ENCODE measurements around the gene ICAM3.

ICAM3 gene

DNA sequence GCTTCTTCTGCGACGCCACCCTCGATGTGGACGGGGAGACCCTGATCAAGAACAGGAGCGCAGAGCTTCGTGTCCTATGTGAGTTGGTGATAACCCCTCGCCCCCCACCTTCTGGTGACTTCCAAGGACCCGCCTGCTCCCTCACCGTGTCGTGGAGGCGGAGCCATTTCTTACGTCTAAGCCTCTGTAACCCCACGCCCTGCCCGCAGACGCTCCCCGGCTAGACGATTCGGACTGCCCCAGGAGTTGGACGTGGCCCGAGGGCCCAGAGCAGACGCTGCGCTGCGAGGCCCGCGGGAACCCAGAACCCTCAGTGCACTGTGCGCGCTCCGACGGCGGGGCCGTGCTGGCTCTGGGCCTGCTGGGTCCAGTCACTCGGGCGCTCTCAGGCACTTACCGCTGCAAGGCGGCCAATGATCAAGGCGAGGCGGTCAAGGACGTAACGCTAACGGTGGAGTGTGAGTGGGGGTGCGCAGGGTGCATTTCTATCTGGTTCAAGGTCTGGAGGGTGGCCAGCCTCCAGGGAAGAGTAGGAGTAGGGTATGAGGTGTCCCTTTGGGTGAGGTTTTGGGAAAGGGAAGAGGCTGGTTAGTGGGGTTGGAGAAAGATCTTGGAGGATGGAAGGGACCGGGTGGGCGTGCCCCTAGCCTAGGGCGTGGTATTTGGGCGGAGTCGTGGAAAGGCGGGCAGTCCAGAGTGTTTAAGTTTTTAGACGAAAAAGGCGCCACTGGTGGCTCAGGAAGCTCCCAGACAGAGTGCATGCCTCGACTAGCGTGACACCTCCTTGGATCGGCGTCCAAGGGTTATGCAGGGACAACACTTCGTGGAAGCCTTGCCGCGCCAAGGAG lies 46.4 kb downstream of the ICAM3 start:
- no peak for DNase-seq

DNA sequence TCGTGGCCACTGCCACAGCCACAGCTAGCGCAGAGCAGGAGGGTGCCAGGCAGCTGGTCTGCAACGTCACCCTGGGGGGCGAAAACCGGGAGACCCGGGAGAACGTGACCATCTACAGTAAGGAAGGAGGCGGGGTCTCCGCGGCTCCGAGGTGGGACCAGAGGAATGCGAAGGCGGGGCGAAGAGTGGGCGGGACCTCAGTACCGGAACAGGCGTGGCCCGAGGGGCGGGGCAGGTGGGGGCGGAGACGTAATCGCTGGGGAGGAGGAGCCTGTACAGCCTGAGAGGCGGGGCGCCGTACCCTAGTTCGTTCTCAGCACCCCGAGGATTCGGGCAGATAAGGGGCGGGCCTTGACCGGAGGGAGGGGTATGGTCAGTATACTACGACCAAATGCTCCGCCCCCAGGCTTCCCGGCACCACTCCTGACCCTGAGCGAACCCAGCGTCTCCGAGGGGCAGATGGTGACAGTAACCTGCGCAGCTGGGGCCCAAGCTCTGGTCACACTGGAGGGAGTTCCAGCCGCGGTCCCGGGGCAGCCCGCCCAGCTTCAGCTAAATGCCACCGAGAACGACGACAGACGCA lies 47.1 kb downstream of the ICAM3 start:
- peak in 35 of 56 donors; percentile 3 to 75 (median 25) for DNase-seq

DNA sequence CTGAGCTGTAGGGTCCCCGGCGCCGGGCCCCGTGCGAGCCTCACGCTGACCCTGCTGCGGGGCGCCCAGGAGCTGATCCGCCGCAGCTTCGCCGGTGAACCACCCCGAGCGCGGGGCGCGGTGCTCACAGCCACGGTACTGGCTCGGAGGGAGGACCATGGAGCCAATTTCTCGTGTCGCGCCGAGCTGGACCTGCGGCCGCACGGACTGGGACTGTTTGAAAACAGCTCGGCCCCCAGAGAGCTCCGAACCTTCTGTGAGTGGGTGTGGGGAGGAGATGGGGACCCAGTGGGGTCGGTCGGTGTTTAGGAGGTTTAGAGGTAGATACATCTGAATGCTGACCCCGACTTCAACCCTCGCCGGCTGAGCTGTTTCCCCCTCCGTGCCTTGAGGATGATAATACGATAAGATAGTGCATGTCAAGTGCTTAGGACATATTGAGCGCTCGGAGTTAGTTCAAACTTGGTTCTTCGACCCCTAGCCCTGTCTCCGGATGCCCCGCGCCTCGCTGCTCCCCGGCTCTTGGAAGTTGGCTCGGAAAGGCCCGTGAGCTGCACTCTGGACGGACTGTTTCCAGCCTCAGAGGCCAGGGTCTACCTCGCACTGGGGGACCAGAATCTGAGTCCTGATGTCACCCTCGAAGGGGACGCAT lies 47.7 kb downstream of the ICAM3 start:
- no peak for DNase-seq

- DNase-seq, result peak in 34 of 56 donors; percentile 3 to 78 (median 42)
Observed at GRCh38 chr19:10290876-10291553, 48.4 kb downstream of the ICAM3 start.

DNA sequence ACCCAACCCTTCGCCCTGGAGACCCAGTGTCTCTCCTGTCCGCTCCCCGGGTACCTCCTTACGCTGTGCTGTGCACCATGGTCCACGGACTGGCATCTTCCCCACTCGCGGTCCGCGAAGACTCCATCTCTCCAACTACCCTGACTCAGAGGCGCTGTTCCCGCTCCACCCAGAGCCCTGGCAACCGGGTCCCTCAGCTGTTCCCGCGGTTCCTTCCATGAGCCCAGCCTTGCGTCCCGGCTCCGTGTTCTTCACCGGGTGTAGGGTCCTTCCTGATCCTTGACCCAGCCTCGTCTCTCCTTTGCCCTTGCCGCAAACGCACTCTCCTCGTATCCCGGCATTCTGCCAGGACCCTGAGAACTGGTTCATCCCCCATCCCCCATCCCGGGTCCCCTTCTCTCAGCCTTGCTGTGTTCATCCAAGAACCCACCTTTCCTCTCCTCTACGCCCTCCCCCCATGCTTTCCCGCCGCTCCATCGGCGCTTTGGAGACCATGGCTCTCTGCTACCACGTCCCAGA lies 49.0 kb downstream of the ICAM3 start:
- DNase-seq, result peak in 3 of 56 donors; percentile 11 to 37 (median 26)

DNA sequence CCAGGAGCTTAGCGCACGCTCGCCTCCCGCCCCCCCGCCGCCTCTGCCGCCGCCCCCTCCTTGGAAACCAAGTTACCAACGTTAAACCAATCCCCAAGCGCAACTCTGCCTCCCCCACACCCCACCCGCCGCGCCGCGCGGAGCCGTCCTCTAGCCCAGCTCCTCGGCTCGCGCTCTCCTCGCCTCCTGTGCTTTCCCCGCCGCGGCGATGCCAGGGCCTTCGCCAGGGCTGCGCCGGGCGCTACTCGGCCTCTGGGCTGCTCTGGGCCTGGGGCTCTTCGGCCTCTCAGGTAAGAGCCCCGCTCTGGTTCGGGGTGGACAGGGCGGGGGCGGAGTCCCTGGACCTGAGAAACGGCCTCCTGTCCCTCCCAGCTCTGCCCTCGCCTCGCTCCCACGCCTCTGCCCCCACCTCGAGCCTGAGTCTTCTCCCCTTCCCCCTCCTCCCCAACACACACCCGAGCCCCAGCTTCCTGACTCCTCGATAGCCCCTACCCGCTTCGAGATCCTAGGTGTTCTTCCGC lies 49.5 kb downstream of the ICAM3 start, which contains the start of gene ICAM5:
ICAM5 (plus strand) TSS at position 117 of the 521 bp plus-strand sequence; CDS start at position 209, 92 bp downstream.
- DNase-seq, result peak in 32 of 56 donors; percentile 6 to 86 (median 54)

DNA sequence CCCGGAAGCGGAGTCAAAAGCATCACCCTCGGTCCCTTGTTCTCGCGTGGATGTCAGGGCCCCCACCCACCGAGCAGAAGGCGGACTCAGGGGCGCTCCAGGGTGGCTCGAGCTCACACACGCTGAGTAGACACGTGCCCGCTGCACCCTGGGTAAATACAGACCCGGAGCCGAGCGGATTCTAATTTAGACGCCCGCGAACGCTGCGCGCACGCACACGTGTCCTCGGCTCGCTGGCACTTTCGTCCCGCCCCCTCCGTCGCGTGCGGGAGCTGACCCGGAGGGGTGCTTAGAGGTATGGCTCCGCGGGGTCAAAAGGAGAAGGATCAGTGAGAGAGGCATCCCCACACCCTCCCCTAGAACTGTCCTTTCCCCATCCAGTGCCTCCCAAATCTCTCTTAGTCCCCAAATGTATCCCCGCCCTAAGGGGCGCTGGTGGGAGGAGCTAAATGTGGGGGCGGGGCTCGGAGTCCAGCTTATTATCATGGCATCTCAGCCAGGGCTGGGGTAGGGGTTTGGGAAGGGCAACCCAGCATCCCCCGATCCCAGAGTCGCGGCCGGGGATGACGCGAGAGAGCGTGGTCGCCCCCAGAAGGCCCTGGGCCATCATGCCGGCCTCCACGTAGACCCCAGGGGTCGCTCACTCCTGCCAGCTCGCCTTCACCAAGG lies 50.1 kb downstream of the ICAM3 start:
- DNase-seq, result peak in 35 of 56 donors; percentile 7 to 85 (median 51)

DNA sequence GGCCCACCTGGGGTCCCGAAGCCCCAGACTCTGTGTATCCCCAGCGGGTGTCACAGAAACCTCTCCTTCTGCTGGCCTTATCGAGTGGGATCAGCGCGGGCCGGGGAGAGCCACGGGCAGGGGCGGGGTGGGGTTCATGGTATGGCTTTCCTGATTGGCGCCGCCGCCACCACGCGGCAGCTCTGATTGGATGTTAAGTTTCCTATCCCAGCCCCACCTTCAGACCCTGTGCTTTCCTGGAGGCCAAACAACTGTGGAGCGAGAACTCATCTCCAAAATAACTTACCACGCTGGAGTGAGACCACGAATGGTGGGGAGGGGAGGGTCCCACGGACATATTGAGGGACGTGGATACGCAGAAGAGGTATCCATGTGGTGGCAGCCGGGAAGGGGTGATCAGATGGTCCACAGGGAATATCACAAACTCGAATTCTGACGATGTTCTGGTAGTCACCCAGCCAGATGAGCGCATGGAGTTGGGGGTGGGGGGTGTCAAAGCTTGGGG lies 50.7 kb downstream of the ICAM3 start:
- peak in 33 of 56 donors; percentile 6 to 75 (median 48) for DNase-seq

GRCh38 chr19:10286803-10287737 lies 52.4 kb downstream of the ICAM3 start, which contains the start of gene ICAM4:
Gene ICAM4 (plus strand): TSS chr19:10286955. CDS start chr19:10287013, 58 bp downstream.
- no peak for DNase-seq

- DNase-seq, result no peak
Observed at GRCh38 chr19:10285393-10285792, 54.0 kb downstream of the ICAM3 start.

GRCh38 chr19:10284960-10285278 lies 54.5 kb downstream of the ICAM3 start:
- DNase-seq, result no peak

DNA sequence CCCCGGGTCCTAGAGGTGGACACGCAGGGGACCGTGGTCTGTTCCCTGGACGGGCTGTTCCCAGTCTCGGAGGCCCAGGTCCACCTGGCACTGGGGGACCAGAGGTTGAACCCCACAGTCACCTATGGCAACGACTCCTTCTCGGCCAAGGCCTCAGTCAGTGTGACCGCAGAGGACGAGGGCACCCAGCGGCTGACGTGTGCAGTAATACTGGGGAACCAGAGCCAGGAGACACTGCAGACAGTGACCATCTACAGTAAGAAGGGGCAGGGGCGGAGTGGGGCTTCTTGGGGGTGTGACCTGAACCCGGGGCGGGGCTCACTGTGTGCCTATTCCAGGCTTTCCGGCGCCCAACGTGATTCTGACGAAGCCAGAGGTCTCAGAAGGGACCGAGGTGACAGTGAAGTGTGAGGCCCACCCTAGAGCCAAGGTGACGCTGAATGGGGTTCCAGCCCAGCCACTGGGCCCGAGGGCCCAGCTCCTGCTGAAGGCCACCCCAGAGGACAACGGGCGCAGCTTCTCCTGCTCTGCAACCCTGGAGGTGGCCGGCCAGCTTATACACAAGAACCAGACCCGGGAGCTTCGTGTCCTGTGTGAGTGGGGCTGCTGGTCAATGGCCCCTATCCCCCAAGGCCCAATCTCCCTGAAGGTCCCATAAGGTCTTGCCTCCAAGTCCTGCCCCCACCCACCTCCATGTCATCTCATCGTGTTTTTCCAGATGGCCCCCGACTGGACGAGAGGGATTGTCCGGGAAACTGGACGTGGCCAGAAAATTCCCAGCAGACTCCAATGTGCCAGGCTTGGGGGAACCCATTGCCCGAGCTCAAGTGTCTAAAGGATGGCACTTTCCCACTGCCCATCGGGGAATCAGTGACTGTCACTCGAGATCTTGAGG lies 55.1 kb downstream of the ICAM3 start:
- DNase-seq, result no peak
